GM19463 (cell line): ENCODE measurements around the gene BCL7B.
"Not testable (repeated sequence)": the region's sequence is repeated elsewhere in the genome, so short reads cannot be mapped to it uniquely, and the experiment has no call there.

Source experiments
- ATAC-seq: cut with Tn5 transposase; IDR thresholded peaks from one replicate; pipeline ENCODE4 v1.9.1; 2021; ENCODE audit warnings: mild to moderate bottlenecking, moderate library complexity; ENCODE audit not compliant: unreplicated experiment

BCL7B gene

GRCh38 chr7:73557397-73558257, at the start of gene BCL7B:
BCL7B (minus strand) TSS chr7:73557690; CDS start chr7:73557578, 112 bp downstream.
- ATAC-seq: peak; percentile 30

- no peak for ATAC-seq
These were observed 48.2 kb upstream of the BCL7B start for GRCh38 chr7:73605601-73606220.

GRCh38 chr7:73602721-73603651, 45.5 kb upstream of the BCL7B start:
- ATAC-seq: no peak

GRCh38 chr7:73599916-73600315, 42.4 kb upstream of the BCL7B start:
- no peak for ATAC-seq

- no peak for ATAC-seq
These were observed 41.8 kb upstream of the BCL7B start for GRCh38 chr7:73599151-73599882.

GRCh38 chr7:73597978-73598782, 40.7 kb upstream of the BCL7B start:
- ATAC-seq: no peak

- no peak for ATAC-seq
These were observed 38.9 kb upstream of the BCL7B start for GRCh38 chr7:73596191-73597065.

- ATAC-seq: no peak
These were observed 37.9 kb upstream of the BCL7B start for GRCh38 chr7:73595358-73595757.

- no peak for ATAC-seq
These were observed 35.9 kb upstream of the BCL7B start for GRCh38 chr7:73593207-73594045.

- ATAC-seq: no peak
These were observed 29.4 kb upstream of the BCL7B start for GRCh38 chr7:73586911-73587310.

- no peak for ATAC-seq
These were observed 27.7 kb upstream of the BCL7B start for GRCh38 chr7:73585196-73585595.

- no peak for ATAC-seq
These were observed 25.2 kb upstream of the BCL7B start for GRCh38 chr7:73582664-73583202.

GRCh38 chr7:73581006-73581405, 23.5 kb upstream of the BCL7B start:
- ATAC-seq: not testable (repeated sequence)

GRCh38 chr7:73578342-73579128, 21.0 kb upstream of the BCL7B start, which contains the start of gene TBL2:
TBL2 (minus strand) TSS chr7:73578579; CDS start chr7:73578549, 30 bp downstream.
- peak; percentile 87 for ATAC-seq

- peak; percentile 6 for ATAC-seq
These were observed 20.3 kb upstream of the BCL7B start for GRCh38 chr7:73577627-73578341.

GRCh38 chr7:73573791-73574190, 16.3 kb upstream of the BCL7B start:
- no peak for ATAC-seq
